SU-DHL-6 (cell line): ENCODE data around the gene TASOR2.

ENCODE experiments used
- H2AFZ ChIP-seq: fragments of 200-600 bp; sonication (generic); 2 replicates; pipeline ENCODE4 v1.6.1; 2014; ENCODE audit warnings: low read depth, mild to moderate bottlenecking, moderate library complexity, mixed read lengths, antibody characterized with exemption, low read length; ENCODE audit not compliant: severe bottlenecking
- H3F3A ChIP-seq: fragments of 200-600 bp; shearing (Covaris generic); 2 replicates; pipeline ENCODE4 v1.6.0; 2016; ENCODE audit warnings: antibody characterized with exemption, mild to moderate bottlenecking; ENCODE audit not compliant: insufficient read depth
- H3K27ac ChIP-seq: fragments of 200-600 bp; sonication (generic); 2 replicates; pipeline ENCODE4 v1.5.1; 2016; ENCODE audit warnings: low read depth, mild to moderate bottlenecking, low read length, moderate library complexity, mixed read lengths
- H3K27me3 ChIP-seq: fragments of 200-600 bp; sonication (generic), shearing (Covaris generic); 2 replicates; pipeline ENCODE4 v1.6.0; 2014; ENCODE audit warnings: mild to moderate bottlenecking, low read length
- H3K36me3 ChIP-seq: fragments of 200-600 bp; sonication (generic); 2 replicates; pipeline ENCODE4 v1.6.1; 2014; ENCODE audit warnings: mild to moderate bottlenecking, low read length, mixed read lengths
- H3K4me2 ChIP-seq: fragments of 300-600, 200-600 bp; shearing (Covaris generic), sonication (generic); 2 replicates; pipeline ENCODE4 v1.6.0; 2014; ENCODE audit warnings: low read length, low read depth, mild to moderate bottlenecking; ENCODE audit not compliant: poor library complexity, severe bottlenecking
- H3K4me3 ChIP-seq: fragments of 200-600 bp; sonication (generic); 2 replicates; pipeline ENCODE4 v1.5.1; 2014; ENCODE audit warnings: antibody characterized with exemption, low read length, mild to moderate bottlenecking, mixed read lengths; ENCODE audit not compliant: insufficient read depth, poor library complexity, severe bottlenecking
- H3K79me2 ChIP-seq: fragments of 200-600 bp; sonication (generic); 2 replicates; pipeline ENCODE4 v1.6.1; 2014; ENCODE audit warnings: mild to moderate bottlenecking, low read length, moderate library complexity; ENCODE audit not compliant: insufficient read depth
- H3K9ac ChIP-seq: fragments of 200-600 bp; sonication (generic); 2 replicates; pipeline ENCODE4 v1.7.0; 2014; ENCODE audit warnings: mild to moderate bottlenecking, low read length
- H3K9me2 ChIP-seq: fragments of 200-600 bp; sonication (generic); replicated peaks from 2 replicates; pipeline ENCODE4 v1.6.1; 2014; ENCODE audit warnings: low read length; ENCODE audit not compliant: insufficient read depth
- H3K9me3 ChIP-seq: fragments of 200-600 bp; sonication (generic); 2 replicates; pipeline ENCODE4 v1.6.1; 2014; ENCODE audit warnings: low read length, mixed read lengths; ENCODE audit not compliant: insufficient read depth
- H4K20me1 ChIP-seq: fragments of 200-600 bp; sonication (generic); 2 replicates; pipeline ENCODE4 v1.6.1; 2014; ENCODE audit warnings: low read depth, mild to moderate bottlenecking, antibody characterized with exemption, low read length, moderate library complexity, mixed read lengths
- CTCF ChIP-seq: fragments of 200-600 bp; sonication (generic); IDR thresholded peaks from one replicate; pipeline ENCODE4 v1.5.1; 2017; ENCODE audit warnings: antibody characterized with exemption, mild to moderate bottlenecking, low read length, moderate library complexity; ENCODE audit not compliant: insufficient read depth, poor library complexity, severe bottlenecking
- EZH2phosphoT487 ChIP-seq: fragments of 200-600 bp; sonication (generic), shearing (Covaris generic); conservative IDR thresholded peaks from 2 replicates; pipeline ENCODE4 v1.6.1; 2018; ENCODE audit warnings: mild to moderate bottlenecking, antibody characterized with exemption, low read length, moderate library complexity, mixed read lengths

TASOR2 gene

GRCh38 chr10:5661043-5661442, 23.6 kb upstream of the TASOR2 start:
- Histone ChIP-seq H3K4me2 (peak overlapping the region; percentile 68), H3K79me2 (peaks cover 54% of the 10 kb centered on the region), H3K9ac (peak overlapping the region; percentile 44), H2AFZ (no peak overlapping the region), H3K27me3 (no peaks in the 10 kb centered on the region), H4K20me1 (no peaks in the 10 kb centered on the region), H3F3A (peaks cover 50% of the 10 kb centered on the region), H3K4me3 (no peak overlapping the region), H3K9me3 (no peaks in the 10 kb centered on the region), H3K9me2 (no peaks in the 10 kb centered on the region), H3K36me3 (no peaks in the 10 kb centered on the region), H3K27ac (peak overlapping the region; percentile 98)
- no peak for TF ChIP-seq EZH2phosphoT487
- TF ChIP-seq CTCF, result no peak

GRCh38 chr10:5662708-5663579, 21.7 kb upstream of the TASOR2 start:
- Histone ChIP-seq H2AFZ (no peak overlapping the region), H3K9me2 (no peaks in the 10 kb centered on the region), H3K9ac (peak overlapping the region; percentile 48), H3K4me3 (peak overlapping the region; percentile 28), H3K36me3 (no peaks in the 10 kb centered on the region), H3K79me2 (peaks cover 54% of the 10 kb centered on the region), H3K27me3 (no peaks in the 10 kb centered on the region), H3K9me3 (no peaks in the 10 kb centered on the region), H3K27ac (peak overlapping the region; percentile 98), H3K4me2 (peak overlapping the region; percentile 68), H3F3A (peaks cover 41% of the 10 kb centered on the region), H4K20me1 (no peaks in the 10 kb centered on the region)
- no peak for TF ChIP-seq EZH2phosphoT487
- no peak for TF ChIP-seq CTCF

GRCh38 chr10:5663692-5664427, 20.8 kb upstream of the TASOR2 start:
- Histone ChIP-seq H3K9me3 (no peaks in the 10 kb centered on the region), H4K20me1 (no peaks in the 10 kb centered on the region), H3K79me2 (peaks cover 51% of the 10 kb centered on the region), H3K9me2 (no peaks in the 10 kb centered on the region), H3K4me3 (peak overlapping the region; percentile 28), H2AFZ (no peak overlapping the region), H3F3A (peaks cover 39% of the 10 kb centered on the region), H3K4me2 (peak overlapping the region; percentile 68), H3K36me3 (no peaks in the 10 kb centered on the region), H3K27me3 (no peaks in the 10 kb centered on the region), H3K9ac (peak overlapping the region; percentile 48), H3K27ac (peak overlapping the region; percentile 98)
- no peak for TF ChIP-seq EZH2phosphoT487
- TF ChIP-seq CTCF, result no peak
